H1 (cell line): ENCODE measurements around the gene STAM. TPM values are rescaled to one million over a fixed set of nuclear protein-coding genes. Genes with fewer than 3 reads are reported as not detected.

Experiments used
- CTCF ChIA-PET: fragments of 300-600 bp; sonication (Branson Sonifier 250); formaldehyde crosslinking; loops from one replicate; lab custom pipeline; 2021; ENCODE audit not compliant: partially characterized antibody; lab: Charles Lee
- POLR2A ChIA-PET: fragments of 300-600 bp; sonication (Branson Sonifier 250); formaldehyde crosslinking; loops from one replicate; lab custom pipeline; 2021; ENCODE audit warnings: inconsistent platforms; ENCODE audit not compliant: partially characterized antibody; lab: Charles Lee
- DNase-seq, 2 experiments: peaks; one replicate each; pipeline versions ENCODE4 v3.0.0 to v3.0.0-alpha.2; 2010 to 2022; ENCODE audit warnings: low spot score in 2 of 2, low read depth in 1 of 2, mixed read lengths in 1 of 2
- FAIRE-seq: peaks from 2 replicates; lab custom pipeline; 2011; peaks lifted over from hg19 to GRCh38; lab: Jason Lieb, UNC
- H2AFZ ChIP-seq: 2 replicates; pipeline ENCODE4 v1.8.1; 2012; ENCODE audit warnings: low read length, inconsistent platforms
- H2AK5ac ChIP-seq: 2 replicates; pipeline ENCODE4 v1.6.1; 2013; ENCODE audit warnings: low read depth, low read length
- H2BK120ac ChIP-seq: replicated peaks from 2 replicates; pipeline ENCODE3; 2013; ENCODE audit warnings: low read depth, low read length, inconsistent platforms
- H2BK12ac ChIP-seq: 2 replicates; pipeline ENCODE4 v1.6.1; 2013; ENCODE audit warnings: low read depth, low read length
- H2BK15ac ChIP-seq: 2 replicates; pipeline ENCODE4 v1.6.1; 2013; ENCODE audit warnings: low read length
- H2BK20ac ChIP-seq: 2 replicates; pipeline ENCODE4 v1.6.1; 2013; ENCODE audit warnings: low read length
- H2BK5ac ChIP-seq: 2 replicates; pipeline ENCODE4 v1.6.1; 2013; ENCODE audit warnings: low read depth, low read length
- H3K14ac ChIP-seq: 2 replicates; pipeline ENCODE4 v1.6.1; 2013; ENCODE audit warnings: inconsistent platforms; ENCODE audit not compliant: insufficient read length
- H3K18ac ChIP-seq: 2 replicates; pipeline ENCODE4 v1.6.1; 2013; ENCODE audit warnings: low read length; ENCODE audit errors: extremely low read depth
- H3K23ac ChIP-seq: 2 replicates; pipeline ENCODE4 v1.6.1; 2013; ENCODE audit warnings: inconsistent platforms; ENCODE audit not compliant: insufficient read length
- H3K23me2 ChIP-seq: 2 replicates; pipeline ENCODE4 v1.6.1; 2013; ENCODE audit warnings: low read depth, low read length
- H3K27ac ChIP-seq: 2 replicates; pipeline ENCODE4 v1.6.1; 2011; ENCODE audit warnings: low read depth, low read length, inconsistent platforms
- H3K27me3 ChIP-seq, 4 experiments: replicated peaks in 1 of 4; 1 replicate in 1 of 4; 2 replicates in 3 of 4; pipeline versions ENCODE4 v1.6.1 to v1.8.1; 2011 to 2013; ENCODE audit warnings: low read length in 3 of 4, mild to moderate bottlenecking in 3 of 4, inconsistent platforms in 2 of 4, mixed read lengths in 2 of 4, moderate library complexity in 1 of 4; ENCODE audit not compliant: control insufficient read depth in 3 of 4, insufficient read depth in 3 of 4; ENCODE audit errors: extremely low read depth in 1 of 4
- H3K36me3 ChIP-seq, 4 experiments: 2 replicates each; pipeline versions ENCODE4 v1.6.1 to v1.8.1; 2011 to 2013; ENCODE audit warnings: mild to moderate bottlenecking in 4 of 4, low read length in 3 of 4, moderate library complexity in 2 of 4, control low read depth in 1 of 4, inconsistent platforms in 1 of 4; ENCODE audit not compliant: insufficient read depth in 4 of 4, control insufficient read depth in 2 of 4
- H3K4ac ChIP-seq: replicated peaks from 2 replicates; pipeline ENCODE3; 2013; ENCODE audit warnings: low read length, low read depth, mixed read lengths, inconsistent platforms; ENCODE audit not compliant: insufficient read length
- H3K4me1 ChIP-seq, 4 experiments: replicated peaks in 1 of 4; 1 replicate in 1 of 4; 2 replicates in 3 of 4; pipeline versions ENCODE4 v1.6.1 to v1.8.1; 2011 to 2013; ENCODE audit warnings: low read length in 3 of 4, inconsistent platforms in 2 of 4, mixed read lengths in 1 of 4; ENCODE audit not compliant: insufficient read depth in 4 of 4, control insufficient read depth in 3 of 4
- H3K4me2 ChIP-seq, 2 experiments: 2 replicates each; pipeline versions ENCODE4 v1.6.1 to v1.8.1; 2011 to 2013; ENCODE audit warnings: low read depth in 2 of 2, low read length in 2 of 2, control low read depth in 1 of 2, inconsistent platforms in 1 of 2, mild to moderate bottlenecking in 1 of 2; ENCODE audit not compliant: insufficient read depth in 1 of 2
- H3K4me3 ChIP-seq, 4 experiments: fragments of 200-600, 300-600 bp in 1 of 4; sonication (generic), shearing (Covaris generic), sonication (Bioruptor Twin) in 1 of 4; 2 replicates each; pipeline versions ENCODE4 v1.5.1 to v1.8.1; 2011 to 2016; ENCODE audit warnings: low read length in 4 of 4, low read depth in 3 of 4, control low read depth in 2 of 4, inconsistent platforms in 2 of 4, mild to moderate bottlenecking in 2 of 4, mixed read lengths in 1 of 4, moderate library complexity in 1 of 4; ENCODE audit not compliant: insufficient read depth in 2 of 4; ENCODE audit errors: extremely low read depth in 1 of 4
- H3K56ac ChIP-seq: replicated peaks from 2 replicates; pipeline ENCODE3; 2013; ENCODE audit warnings: low read depth, mild to moderate bottlenecking, mixed read lengths, low read length, inconsistent platforms; ENCODE audit not compliant: insufficient read length
- H3K79me1 ChIP-seq: 2 replicates; pipeline ENCODE4 v1.6.1; 2013; ENCODE audit warnings: low read depth, low read length, control low read depth
- H3K79me2 ChIP-seq, 2 experiments: 2 replicates each; pipeline versions ENCODE4 v1.6.1 to v1.8.1; 2012 to 2013; ENCODE audit warnings: low read length in 2 of 2, mild to moderate bottlenecking in 2 of 2, inconsistent platforms in 1 of 2; ENCODE audit not compliant: insufficient read depth in 2 of 2, control insufficient read depth in 1 of 2
- H3K9ac ChIP-seq, 4 experiments: replicated peaks in 1 of 4; 1 replicate in 1 of 4; 2 replicates in 3 of 4; pipeline versions ENCODE4 v1.6.1 to v1.8.1; 2011 to 2013; ENCODE audit warnings: low read depth in 3 of 4, low read length in 3 of 4, control low read depth in 2 of 4, mild to moderate bottlenecking in 2 of 4, moderate library complexity in 2 of 4, inconsistent platforms in 1 of 4; ENCODE audit errors: extremely low read depth in 1 of 4
- H3K9me3 ChIP-seq, 2 experiments: 2 replicates each; pipeline versions ENCODE4 v1.6.1 to v1.8.1; 2012 to 2013; ENCODE audit warnings: mild to moderate bottlenecking in 2 of 2, moderate library complexity in 2 of 2, control low read depth in 1 of 2, inconsistent platforms in 1 of 2, low read depth in 1 of 2, low read length in 1 of 2, mixed read lengths in 1 of 2; ENCODE audit not compliant: insufficient read depth in 2 of 2
- H4K20me1 ChIP-seq, 2 experiments: replicated peaks in 1 of 2; 2 replicates each; pipeline versions ENCODE3 to v1.8.1; 2011 to 2013; ENCODE audit warnings: inconsistent platforms in 2 of 2, low read length in 2 of 2, mild to moderate bottlenecking in 1 of 2; ENCODE audit not compliant: insufficient read depth in 2 of 2, control insufficient read depth in 1 of 2
- H4K5ac ChIP-seq: 2 replicates; pipeline ENCODE4 v1.6.1; 2013; ENCODE audit warnings: low read length, low read depth, mixed read lengths, inconsistent platforms; ENCODE audit not compliant: insufficient read length
- H4K8ac ChIP-seq: 2 replicates; pipeline ENCODE4 v1.8.0; 2013; ENCODE audit warnings: mild to moderate bottlenecking, moderate library complexity, low read length, inconsistent platforms; ENCODE audit not compliant: insufficient read depth; ENCODE audit errors: extremely low read depth
- H4K91ac ChIP-seq: replicated peaks from 2 replicates; pipeline ENCODE3; 2013; ENCODE audit warnings: low read length, mixed read lengths, inconsistent platforms; ENCODE audit not compliant: insufficient read length
- CHD2 ChIP-seq: IDR thresholded peaks from 2 replicates; pipeline ENCODE4 v1.6.1; 2012; ENCODE audit warnings: low read length, improper control_type of control experiment
- EZH2 ChIP-seq: fragments of 200-600 bp; sonication (generic); IDR thresholded peaks from 2 replicates; pipeline ENCODE4 v1.7.1; 2012; ENCODE audit warnings: low read depth, mild to moderate bottlenecking, moderate library complexity, low read length, inconsistent platforms; ENCODE audit not compliant: severe bottlenecking
- KDM5A ChIP-seq: fragments of 200-600 bp; IDR thresholded peaks from 2 replicates; pipeline ENCODE4 v1.7.1; 2012; ENCODE audit warnings: mild to moderate bottlenecking, low read length, inconsistent platforms, mixed read lengths
- SP1 ChIP-seq: IDR thresholded peaks from 2 replicates; pipeline ENCODE4 v1.6.1; 2011; ENCODE audit warnings: low read depth, low read length
- SP4 ChIP-seq: IDR thresholded peaks from 2 replicates; pipeline ENCODE4 v1.6.1; 2012; ENCODE audit warnings: low read length, inconsistent platforms
- ZNF274 ChIP-seq: IDR thresholded peaks from 2 replicates; pipeline ENCODE4 v1.7.0; 2012; ENCODE audit warnings: low read length, borderline replicate concordance; ENCODE audit errors: extremely low read depth
- WGBS, 2 experiments: shearing (Covaris generic) in 1 of 2; methylation state at CpG; one replicate each; pipeline versions ENCODE4 v1.1.6 to v1.1.7; 2013 to 2015; ENCODE audit warnings: low lambda C conversion rate in 2 of 2, mixed read lengths in 2 of 2, inconsistent platforms in 1 of 2, low coverage in 1 of 2, missing lambda C conversion rate in 1 of 2; ENCODE audit not compliant: insufficient replicate concordance in 2 of 2, insufficient coverage in 1 of 2, insufficient read length in 1 of 2; ENCODE audit errors: extremely low coverage in 1 of 2, missing lambda C conversion rate in 1 of 2; 5-methylcytosine and 5-hydroxymethylcytosine counted together
- polyA plus RNA-seq, 7 experiments: library from polyadenylated mRNA; depleted of rRNA in 3 of 7; stranded (reverse) in 5 of 7; unstranded in 2 of 7; fragments of >200 nt in 5 of 7; fragments of 200-250 nt in 2 of 7; gene quantifications; 1 replicate in 5 of 7; 2 replicates in 1 of 7; 4 replicates in 1 of 7; pipeline versions ENCODE4 v1.2.1 to v1.2.3, GENCODE V29; 2011 to 2013; ENCODE audit warnings: missing spikeins in 2 of 7, mixed read lengths in 2 of 7
- total RNA-seq: library from RNA; stranded (reverse); fragmentation: NEBNext Ultra II Directional; extraction: Animal tissue kit (Norgen Biotek cat#: 25700); gene quantifications from 2 replicates; pipeline ENCODE4 v1.2.1, GENCODE V29; 2021

Gene STAM
- total and polyA plus RNA-seq, 2 of the 8 experiments (the other 6 are each of a cell fraction or from before 2014, with no cell fraction given): 22.0 to 27.8 TPM

- Histone ChIP-seq H2BK120ac (no peak overlapping the region), H2BK12ac (no peak overlapping the region), H3K4me3 (no peak overlapping the region), H3K4me1 (peaks cover 3 to 15% (median 4%) of the 10 kb centered on the region in 4 experiments; a peak in 4 of 7 replicates), H3K9ac (no peak overlapping the region), H2BK5ac (no peak overlapping the region), H3K23me2 (no peaks in the 10 kb centered on the region), H2AK5ac (no peak overlapping the region), H3K23ac (no peak overlapping the region), H3K4me2 (no peak overlapping the region), H4K8ac (no peak overlapping the region), H3K18ac (no peak overlapping the region), H3K27me3 (no peaks in the 10 kb centered on the region), H3K79me1 (no peaks in the 10 kb centered on the region; the same call in none of the 2 replicates), H3K14ac (no peak overlapping the region), H2AFZ (no peak overlapping the region), H3K56ac (no peak overlapping the region), H3K27ac (no peak overlapping the region), H2BK15ac (no peak overlapping the region), H3K4ac (no peak overlapping the region), H4K5ac (no peak overlapping the region), H3K9me3 (peaks cover 7 to 20% of the 10 kb centered on the region in 2 experiments; a peak in 3 of 4 replicates), H4K20me1 (peaks cover 0 to 2% of the 10 kb centered on the region in 2 experiments), H2BK20ac (no peak overlapping the region), H3K36me3 (peaks cover 0 to 13% (median 6%) of the 10 kb centered on the region in 4 experiments; a peak in 3 of 8 replicates), H4K91ac (no peak overlapping the region), H3K79me2 (peaks cover 13 to 92% of the 10 kb centered on the region in 2 experiments)
- FAIRE-seq: no peak
- ChIA-PET POLR2A (no interaction called here), CTCF (interaction anchor here (2.2 kb wide), 1 partner anchor 8 kb away, joined by 7 read pairs; no protein-coding TSS in a partner anchor)
- TF ChIP-seq SP4 (no peak), SP1 (no peak), EZH2 (no peak), CHD2 (no peak), KDM5A (no peak), ZNF274 (no peak)
- WGBS, 2 experiments: 91% methylated on average over 5 of the region's 5 CpGs; no CpG with 5 or more reads in 1 of the 2 experiments
- DNase-seq: no peak
These were observed 11.7 kb downstream of the STAM start for GRCh38 chr10:17655567-17656146.
